Endothelial cell of umbilical vein (primary cell): ENCODE data around the gene ADAM30. TPM values are rescaled to one million over a fixed set of nuclear protein-coding genes. Genes with fewer than 3 reads are reported as not detected.
A peak's percentile ranks its signal among the peaks of the same experiment; 100 is the strongest.

ENCODE experiments used
- BruUV-seq: library from RNA; stranded (reverse); fragments of 400-500 nt; replicated peaks from 2 replicates; lab custom pipeline; 2021; lab: Mats Ljungman, UMichigan
- CTCF ChIA-PET: fragments of 300-600, 350-600 bp; sonication (Branson Sonifier 250); formaldehyde crosslinking; loops from one replicate; lab custom pipeline; 2021; ENCODE audit warnings: antibody characterized with exemption, inconsistent platforms; lab: Charles Lee
- POLR2A ChIA-PET: fragments of 300-600, 350-600 bp; sonication (Branson Sonifier 250); formaldehyde crosslinking; loops from one replicate; lab custom pipeline; 2021; ENCODE audit warnings: antibody characterized with exemption, inconsistent platforms; lab: Charles Lee
- DNase-seq: peaks from one replicate; pipeline ENCODE4 v3.0.0-alpha.2; 2011; ENCODE audit warnings: low read depth, low spot score
- FAIRE-seq: peaks from 2 replicates; lab custom pipeline; 2011; peaks lifted over from hg19 to GRCh38; lab: Jason Lieb, UNC
- H2AFZ ChIP-seq: 2 replicates; pipeline ENCODE4 v1.6.0; 2012; ENCODE audit warnings: low read depth, low read length, control low read depth, inconsistent platforms
- H3K27ac ChIP-seq: 2 replicates; pipeline ENCODE4 v1.5.1; 2011; ENCODE audit warnings: low read depth, mild to moderate bottlenecking, control low read depth, low read length, moderate library complexity; ENCODE audit not compliant: insufficient read depth
- H3K27me3 ChIP-seq, 2 experiments: 2 replicates each; pipeline versions ENCODE4 v1.6.0 to v1.6.1; 2011; ENCODE audit warnings: low read length in 2 of 2, mixed read lengths in 1 of 2; ENCODE audit not compliant: control insufficient read depth in 2 of 2, insufficient read depth in 2 of 2
- H3K36me3 ChIP-seq, 2 experiments: 2 replicates in 1 of 2; 3 replicates in 1 of 2; pipeline ENCODE4 v1.5.1; 2011; ENCODE audit warnings: low read length in 2 of 2, mild to moderate bottlenecking in 1 of 2, moderate library complexity in 1 of 2; ENCODE audit not compliant: control insufficient read depth in 2 of 2, insufficient read depth in 2 of 2; ENCODE audit errors: extremely low read depth in 1 of 2
- H3K4me1 ChIP-seq: 3 replicates; pipeline ENCODE4 v1.5.1; 2011; ENCODE audit warnings: mild to moderate bottlenecking, low read length; ENCODE audit not compliant: control insufficient read depth, insufficient read depth; ENCODE audit errors: extremely low read depth
- H3K4me2 ChIP-seq: 2 replicates; pipeline ENCODE4 v1.6.1; 2011; ENCODE audit warnings: low read length, control low read depth, mixed read lengths; ENCODE audit not compliant: insufficient read depth
- H3K4me3 ChIP-seq, 3 experiments: fragments of 200-600 bp in 1 of 3; sonication (generic), shearing (Covaris generic) in 1 of 3; replicated peaks in 1 of 3; 2 replicates each; pipeline ENCODE4 v1.5.1; 2011 to 2016; ENCODE audit warnings: control low read depth in 3 of 3, low read length in 3 of 3, mild to moderate bottlenecking in 2 of 3, inconsistent platforms in 1 of 3, low read depth in 1 of 3, moderate library complexity in 1 of 3; ENCODE audit not compliant: insufficient read depth in 1 of 3
- H3K79me2 ChIP-seq: 2 replicates; pipeline ENCODE4 v1.6.0; 2012; ENCODE audit warnings: low read length, inconsistent platforms; ENCODE audit not compliant: control insufficient read depth, insufficient read depth
- H3K9ac ChIP-seq: replicated peaks from 2 replicates; pipeline ENCODE3; 2011; ENCODE audit warnings: low read length, control low read depth; ENCODE audit not compliant: insufficient read depth; ENCODE audit errors: extremely low read depth
- H3K9me1 ChIP-seq: replicated peaks from 3 replicates; pipeline ENCODE4 v1.6.0; 2011; ENCODE audit warnings: mild to moderate bottlenecking, low read length; ENCODE audit not compliant: control insufficient read depth, insufficient read depth; ENCODE audit errors: extremely low read depth
- H3K9me3 ChIP-seq: replicated peaks from 2 replicates; pipeline ENCODE4 v1.5.1; 2012; ENCODE audit warnings: low read length, inconsistent platforms; ENCODE audit not compliant: control insufficient read depth, insufficient read depth
- H4K20me1 ChIP-seq: replicated peaks from 2 replicates; pipeline ENCODE3; 2011; ENCODE audit warnings: mild to moderate bottlenecking, low read length; ENCODE audit not compliant: control insufficient read depth, insufficient read depth; ENCODE audit errors: extremely low read depth
- EZH2 ChIP-seq: IDR thresholded peaks from 2 replicates; pipeline ENCODE4 v1.6.1; 2012; ENCODE audit warnings: borderline replicate concordance, low read depth, mild to moderate bottlenecking, moderate library complexity, low read length, inconsistent platforms; ENCODE audit not compliant: severe bottlenecking
- FOS ChIP-seq: IDR thresholded peaks from 2 replicates; pipeline ENCODE4 v1.6.1; 2011; ENCODE audit warnings: mild to moderate bottlenecking, low read length, moderate library complexity, borderline replicate concordance; ENCODE audit not compliant: insufficient read depth
- GATA2 ChIP-seq: IDR thresholded peaks from 2 replicates; pipeline ENCODE4 v1.7.0; 2011; ENCODE audit warnings: low read depth, mild to moderate bottlenecking, moderate library complexity, mixed read lengths, low read length; ENCODE audit not compliant: insufficient read length, insufficient read depth
- JUN ChIP-seq: IDR thresholded peaks from 2 replicates; pipeline ENCODE4 v1.6.1; 2011; ENCODE audit warnings: borderline replicate concordance, low read depth; ENCODE audit not compliant: insufficient read length, insufficient read depth
- MAX ChIP-seq: IDR thresholded peaks from 2 replicates; pipeline ENCODE4 v1.6.1; 2011; ENCODE audit not compliant: insufficient read depth, insufficient read length
- MYC ChIP-seq: IDR thresholded peaks from one replicate; pipeline ENCODE4 v1.6.1; 2011; ENCODE audit warnings: mild to moderate bottlenecking, low read depth, low read length
- POLR2A ChIP-seq: IDR thresholded peaks from 2 replicates; pipeline ENCODE4 v1.6.1; 2012; ENCODE audit warnings: low read depth, mild to moderate bottlenecking, control low read depth, low read length
- POLR2AphosphoS5 ChIP-seq: IDR thresholded peaks from 2 replicates; pipeline ENCODE4 v1.6.1; 2012; ENCODE audit warnings: low read depth, mild to moderate bottlenecking, control low read depth, low read length, moderate library complexity; ENCODE audit not compliant: insufficient read depth
- dilution Hi-C: fragments of 300-500 bp; cut with MboI; formaldehyde crosslinking; loops from one replicate; pipeline ENCODE4 v1.15.0; 2019; ENCODE audit warnings: low sequenced_read_pairs; ENCODE audit not compliant: extremely low pct_ligation_motif_present
- intact Hi-C: fragments of 100-400 bp; cut with micrococcal nuclease; formaldehyde crosslinking; loops from one replicate; pipeline ENCODE4 v1.10.0; 2022
- polyA plus RNA-seq, 4 experiments: library from polyadenylated mRNA; depleted of rRNA in 3 of 4; stranded (reverse) in 3 of 4; unstranded in 1 of 4; fragments of >200 nt; gene quantifications; 2 replicates each; pipeline versions ENCODE4 v1.2.1 to v1.2.3, GENCODE V29; 2011 to 2012; ENCODE audit warnings: missing spikeins in 1 of 4
- total RNA-seq: library from RNA; stranded (reverse); gene quantifications from 2 replicates; pipeline ENCODE4 v1.2.3, GENCODE V29; 2021
- TF ChIP-seq, protein P1 (sequence below), 2 donors: IDR thresholded peaks; 1 replicate in 1 of 2; 2 replicates in 1 of 2; pipeline ENCODE4 v1.5.1; 2011; ENCODE audit warnings: low read length in 2 of 2, mild to moderate bottlenecking in 2 of 2, moderate library complexity in 2 of 2, control low read depth in 1 of 2, inconsistent platforms in 1 of 2, low read depth in 1 of 2; ENCODE audit not compliant: insufficient read depth in 1 of 2; ENCODE audit errors: extremely low read depth in 1 of 2

ADAM30 gene
- total and polyA plus RNA-seq, 2 donors (not counting 3 experiments of a cell fraction or from before 2014, with no cell fraction given), result not detected

- POLR2A ChIA-PET, result no interaction called here
- dilution Hi-C loops (no loop called here), intact Hi-C loops (no loop called here)
- Histone ChIP-seq H3K79me2 (no peaks in the 10 kb centered on the region), H3K27me3 (no peaks in the 10 kb centered on the region), H2AFZ (peak overlapping the region; percentile 15), H3K27ac (no peak overlapping the region), H3K9ac (no peak overlapping the region), H3K4me2 (no peak overlapping the region), H3K4me1 (no peaks in the 10 kb centered on the region), H4K20me1 (no peaks in the 10 kb centered on the region), H3K9me1 (no peaks in the 10 kb centered on the region), H3K9me3 (no peaks in the 10 kb centered on the region), H3K4me3 (no peak overlapping the region), H3K36me3 (no peaks in the 10 kb centered on the region)
- BruUV-seq, result no TSS peak
- TF ChIP-seq MYC (no peak), POLR2A (no peak), FOS (no peak), POLR2AphosphoS5 (no peak), MAX (no peak), GATA2 (no peak), JUN (no peak), EZH2 (no peak)
- TF ChIP-seq, protein P1, sequence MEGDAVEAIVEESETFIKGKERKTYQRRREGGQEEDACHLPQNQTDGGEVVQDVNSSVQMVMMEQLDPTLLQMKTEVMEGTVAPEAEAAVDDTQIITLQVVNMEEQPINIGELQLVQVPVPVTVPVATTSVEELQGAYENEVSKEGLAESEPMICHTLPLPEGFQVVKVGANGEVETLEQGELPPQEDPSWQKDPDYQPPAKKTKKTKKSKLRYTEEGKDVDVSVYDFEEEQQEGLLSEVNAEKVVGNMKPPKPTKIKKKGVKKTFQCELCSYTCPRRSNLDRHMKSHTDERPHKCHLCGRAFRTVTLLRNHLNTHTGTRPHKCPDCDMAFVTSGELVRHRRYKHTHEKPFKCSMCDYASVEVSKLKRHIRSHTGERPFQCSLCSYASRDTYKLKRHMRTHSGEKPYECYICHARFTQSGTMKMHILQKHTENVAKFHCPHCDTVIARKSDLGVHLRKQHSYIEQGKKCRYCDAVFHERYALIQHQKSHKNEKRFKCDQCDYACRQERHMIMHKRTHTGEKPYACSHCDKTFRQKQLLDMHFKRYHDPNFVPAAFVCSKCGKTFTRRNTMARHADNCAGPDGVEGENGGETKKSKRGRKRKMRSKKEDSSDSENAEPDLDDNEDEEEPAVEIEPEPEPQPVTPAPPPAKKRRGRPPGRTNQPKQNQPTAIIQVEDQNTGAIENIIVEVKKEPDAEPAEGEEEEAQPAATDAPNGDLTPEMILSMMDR (IDR thresholded peaks at IDR 0.05; ENCODE audit: extremely low read depth in 1 of 2, insufficient read depth in 1 of 2, low read depth in 1 of 2, low read length in 2 of 2), result no peak
- DNase-seq (no peak), FAIRE-seq (no peak)
- CTCF ChIA-PET, result interaction anchor here (2.0 kb wide), 1 partner anchor 58 kb away, joined by 8 read pairs; no protein-coding TSS in a partner anchor
Observed at GRCh38 chr1:119866451-119866850, 29.9 kb downstream of the ADAM30 start.
